ENCODE measurements around the gene RBMS2. TPM values are rescaled to one million over a fixed set of nuclear protein-coding genes. Genes with fewer than 3 reads are reported as not detected.
A peak's percentile ranks its signal among the peaks of the same experiment; 100 is the strongest.

RBMS2 gene
- total RNA-seq, 3 donors from 2014 or later (not counting 1 experiment from before 2014, with no cell fraction given) = 10.8 to 16.5 (median 15.6) TPM

DNA sequence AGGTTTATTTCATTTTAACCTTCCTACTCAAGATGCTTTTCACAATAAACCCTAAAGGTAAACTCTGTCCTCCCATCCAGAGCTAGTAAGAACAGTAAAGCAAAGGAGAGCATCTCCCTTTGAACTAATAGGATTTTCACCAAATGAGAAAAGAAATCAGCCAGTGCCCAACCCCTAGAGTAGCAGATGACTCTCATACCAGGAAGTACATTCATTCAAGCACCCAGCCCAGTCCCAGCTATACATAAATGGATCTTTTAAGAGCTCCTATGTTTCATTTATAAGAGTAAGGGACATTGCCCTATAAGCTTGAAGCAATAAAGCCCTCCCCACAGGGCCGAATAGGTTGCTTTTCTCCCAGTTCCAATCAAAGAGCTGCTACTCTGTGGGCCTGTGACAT, 100.9 kb downstream of the RBMS2 start:
- WGBS (ENCODE audit: insufficient coverage) = 100% methylated on average over 1 of the region's 1 CpG
- H3K9me3 Mint-ChIP-seq = no peaks in the 10 kb centered on the region
- Histone ChIP-seq H3K27ac (ENCODE audit: low read length) (no peak overlapping the region), H3K4me3 (ENCODE audit: low read length) (no peak overlapping the region), H3K27me3 (ENCODE audit: control insufficient read depth, insufficient read depth, low read length) (no peaks in the 10 kb centered on the region), H3K36me3 (ENCODE audit: control insufficient read depth, insufficient read depth, low read length) (peaks cover 37% of the 10 kb centered on the region), H3K9me3 (ENCODE audit: control insufficient read depth, insufficient read depth, low read length) (no peaks in the 10 kb centered on the region), H3K4me1 (ENCODE audit: control insufficient read depth, insufficient read depth, low read length) (peaks cover 8% of the 10 kb centered on the region)
- peak overlapping the region; percentile 63 to 67 for H3K27ac Mint-ChIP-seq
- no peaks in the 10 kb centered on the region for H3K27me3 Mint-ChIP-seq (ENCODE audit: low read depth in 2 of 2)
- no peak for DNase-seq
- TF ChIP-seq, protein P1, sequence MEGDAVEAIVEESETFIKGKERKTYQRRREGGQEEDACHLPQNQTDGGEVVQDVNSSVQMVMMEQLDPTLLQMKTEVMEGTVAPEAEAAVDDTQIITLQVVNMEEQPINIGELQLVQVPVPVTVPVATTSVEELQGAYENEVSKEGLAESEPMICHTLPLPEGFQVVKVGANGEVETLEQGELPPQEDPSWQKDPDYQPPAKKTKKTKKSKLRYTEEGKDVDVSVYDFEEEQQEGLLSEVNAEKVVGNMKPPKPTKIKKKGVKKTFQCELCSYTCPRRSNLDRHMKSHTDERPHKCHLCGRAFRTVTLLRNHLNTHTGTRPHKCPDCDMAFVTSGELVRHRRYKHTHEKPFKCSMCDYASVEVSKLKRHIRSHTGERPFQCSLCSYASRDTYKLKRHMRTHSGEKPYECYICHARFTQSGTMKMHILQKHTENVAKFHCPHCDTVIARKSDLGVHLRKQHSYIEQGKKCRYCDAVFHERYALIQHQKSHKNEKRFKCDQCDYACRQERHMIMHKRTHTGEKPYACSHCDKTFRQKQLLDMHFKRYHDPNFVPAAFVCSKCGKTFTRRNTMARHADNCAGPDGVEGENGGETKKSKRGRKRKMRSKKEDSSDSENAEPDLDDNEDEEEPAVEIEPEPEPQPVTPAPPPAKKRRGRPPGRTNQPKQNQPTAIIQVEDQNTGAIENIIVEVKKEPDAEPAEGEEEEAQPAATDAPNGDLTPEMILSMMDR (IDR thresholded peaks at IDR 0.05) = no peak
- peaks cover 54 to 55% of the 10 kb centered on the region in 2 donors for H3K4me1 Mint-ChIP-seq
- H3K4me3 Mint-ChIP-seq = no peak overlapping the region
- ATAC-seq = no peak
- intact Hi-C loops (cut with micrococcal nuclease) = no loop called here
- H3K36me3 Mint-ChIP-seq = no peaks in the 10 kb centered on the region

DNA sequence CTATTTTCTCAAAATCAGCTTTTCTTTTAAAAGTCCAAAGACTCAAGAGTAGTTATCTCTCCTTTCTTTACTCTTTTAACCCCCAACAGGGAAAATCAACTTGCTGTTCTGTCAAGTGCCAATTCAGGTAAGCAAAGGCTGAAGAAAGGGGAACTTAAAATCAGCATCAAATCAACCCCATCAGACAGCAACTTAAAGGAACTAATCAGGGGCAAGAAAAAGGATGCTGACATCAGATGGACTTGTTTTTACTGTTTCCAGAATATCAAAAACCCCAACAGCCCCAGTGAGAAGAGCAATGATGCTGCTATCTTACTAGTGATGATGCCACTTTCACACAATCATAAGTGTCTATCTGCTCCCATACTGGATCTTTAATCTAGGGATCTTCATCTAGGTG, 105.1 kb downstream of the RBMS2 start:
- no peak overlapping the region for H3K4me3 Mint-ChIP-seq
- no peak overlapping the region for H3K4me3 ChIP-seq (ENCODE audit: low read length)
- no peak for ATAC-seq
- DNase-seq = peak in 1 of 2 donors; percentile 19
- no peaks in the 10 kb centered on the region for H3K36me3 Mint-ChIP-seq
- H3K36me3 ChIP-seq (ENCODE audit: control insufficient read depth, insufficient read depth, low read length) = peaks cover 16% of the 10 kb centered on the region
- H3K27ac ChIP-seq (ENCODE audit: low read length) = peak overlapping the region; percentile 29
- no peaks in the 10 kb centered on the region for H3K9me3 ChIP-seq (ENCODE audit: control insufficient read depth, insufficient read depth, low read length)
- H3K27ac Mint-ChIP-seq = peak overlapping the region; percentile 85
- H3K9me3 Mint-ChIP-seq = no peaks in the 10 kb centered on the region
- H3K4me1 Mint-ChIP-seq = peaks cover 59 to 64% of the 10 kb centered on the region in 2 donors
- H3K27me3 Mint-ChIP-seq (ENCODE audit: low read depth in 2 of 2) = no peaks in the 10 kb centered on the region
- H3K27me3 ChIP-seq (ENCODE audit: control insufficient read depth, insufficient read depth, low read length) = no peaks in the 10 kb centered on the region
- H3K4me1 ChIP-seq (ENCODE audit: control insufficient read depth, insufficient read depth, low read length) = peaks cover 30% of the 10 kb centered on the region
- intact Hi-C loops (cut with micrococcal nuclease) = no loop called here
- TF ChIP-seq, protein P1 (IDR thresholded peaks at IDR 0.05) = no peak

DNA sequence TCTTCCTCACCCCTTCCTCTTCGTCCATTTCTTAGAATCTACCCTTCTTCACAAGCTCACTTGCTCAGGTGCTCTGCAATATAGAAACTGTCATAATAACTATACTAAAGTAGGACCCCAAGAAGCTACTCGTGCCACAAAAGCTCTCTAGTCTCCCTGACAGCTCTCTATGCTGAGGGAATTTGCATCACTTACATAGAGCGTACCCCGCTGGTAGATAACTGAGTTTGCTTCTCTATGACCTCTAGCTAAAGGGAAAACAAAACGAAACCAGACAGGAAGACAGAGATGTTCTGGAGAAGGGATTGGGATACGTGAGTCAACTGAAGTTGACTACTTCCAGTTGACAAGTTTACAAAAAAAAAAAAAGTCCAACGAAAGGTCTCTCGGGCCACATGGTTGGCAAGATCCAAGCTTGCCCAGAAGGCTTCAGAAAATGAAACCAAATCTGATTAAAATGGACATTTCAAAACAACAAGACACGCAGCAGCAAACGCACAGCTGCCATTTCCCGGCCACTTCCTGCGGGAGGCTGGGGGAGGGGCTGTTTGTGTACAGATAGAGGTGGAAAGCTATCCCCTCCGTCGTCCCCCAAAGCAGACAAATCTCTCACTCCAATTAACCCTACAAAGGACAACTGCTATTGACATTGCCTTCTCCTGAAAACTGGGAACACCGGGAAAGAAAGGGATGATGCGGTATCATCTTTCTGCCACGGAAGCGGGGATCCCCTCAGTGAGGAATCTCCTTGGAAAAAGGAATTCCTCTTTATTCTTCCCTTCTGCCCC, 107.2 kb downstream of the RBMS2 start:
- Histone ChIP-seq H3K27me3 (ENCODE audit: control insufficient read depth, insufficient read depth, low read length) (no peaks in the 10 kb centered on the region), H3K36me3 (ENCODE audit: control insufficient read depth, insufficient read depth, low read length) (peaks cover 10% of the 10 kb centered on the region), H3K4me1 (ENCODE audit: control insufficient read depth, insufficient read depth, low read length) (peaks cover 50% of the 10 kb centered on the region), H3K27ac (ENCODE audit: low read length) (peak overlapping the region; percentile 96), H3K4me3 (ENCODE audit: low read length) (peak overlapping the region; percentile 97), H3K9me3 (ENCODE audit: control insufficient read depth, insufficient read depth, low read length) (no peaks in the 10 kb centered on the region)
- Mint-ChIP-seq H3K36me3 (no peaks in the 10 kb centered on the region), H3K4me3 (peak overlapping the region; percentile 89), H3K27ac (peak overlapping the region; percentile 85), H3K9me3 (no peaks in the 10 kb centered on the region), H3K27me3 (ENCODE audit: low read depth in 2 of 2) (no peaks in the 10 kb centered on the region), H3K4me1 (peaks cover 56 to 69% of the 10 kb centered on the region in 2 donors)
- ATAC-seq (peak; percentile 52 to 70 (median 54)), DNase-seq (peak; percentile 71 to 83)
- WGBS (ENCODE audit: insufficient coverage) = under 1% methylated on average over 15 of the region's 18 CpGs
- intact Hi-C loops (cut with micrococcal nuclease) = loop anchor here (1.0 to 2.0 kb wide), 2 partner anchors 17 to 60 kb away; partner anchors contain the start of gene PTGES3
- TF ChIP-seq, protein P1 (IDR thresholded peaks at IDR 0.05) = no peak

Measured in natural killer cell (primary cell).